NCI-H526 (cell line): ENCODE results near the gene CCDC92B.
"Not testable (repeated sequence)": the region's sequence is repeated elsewhere in the genome, so short reads cannot be mapped to it uniquely, and the experiment has no call there.

Experiments
- DNase-seq, 2 experiments: peaks; one replicate each; lab custom pipeline; 2025; lab: John Stamatoyannopoulos, UW

The CCDC92B gene

DNA sequence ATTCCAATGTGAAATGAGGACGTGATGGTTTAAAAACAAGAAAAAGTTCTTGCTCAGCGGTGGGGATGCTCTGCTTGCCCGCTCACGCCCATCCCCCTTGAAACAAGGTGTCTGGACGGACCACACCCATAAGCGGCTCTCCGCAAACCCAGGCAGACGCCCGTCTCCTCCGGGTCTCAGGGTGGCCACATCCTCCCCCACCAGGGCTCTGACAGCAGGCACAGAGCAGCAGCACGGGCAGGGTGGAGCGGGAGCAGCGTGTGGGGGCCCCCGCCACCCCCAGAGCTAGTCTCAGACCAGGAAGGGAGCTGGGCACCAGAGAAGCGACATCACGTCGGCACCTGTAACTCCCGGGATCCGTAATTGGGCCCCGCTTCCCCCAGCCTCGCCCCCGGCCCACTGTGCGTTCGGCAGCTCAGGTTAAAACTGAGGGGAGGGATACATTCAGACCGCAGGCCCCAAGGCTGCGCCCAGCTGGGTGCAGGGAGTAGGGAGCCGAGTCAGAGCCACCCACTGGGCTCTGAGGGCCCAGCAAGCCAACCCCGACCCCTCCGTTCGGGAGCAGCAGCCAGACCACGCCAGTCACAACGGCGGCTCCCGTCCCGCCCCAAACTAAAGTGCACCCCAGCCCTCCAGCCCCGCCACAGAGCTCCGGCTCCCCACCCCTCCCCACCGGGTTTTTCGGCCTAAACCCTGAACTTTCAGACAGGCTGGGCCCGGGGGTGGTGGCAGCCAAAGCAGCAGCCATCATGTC, 59.9 kb downstream of the CCDC92B start:
- DNase-seq: peak in 1 of 2 experiments; percentile 51

- DNase-seq: no peak
Observed at GRCh38 chr17:2688351-2689342, 60.8 kb downstream of the CCDC92B start.

DNA sequence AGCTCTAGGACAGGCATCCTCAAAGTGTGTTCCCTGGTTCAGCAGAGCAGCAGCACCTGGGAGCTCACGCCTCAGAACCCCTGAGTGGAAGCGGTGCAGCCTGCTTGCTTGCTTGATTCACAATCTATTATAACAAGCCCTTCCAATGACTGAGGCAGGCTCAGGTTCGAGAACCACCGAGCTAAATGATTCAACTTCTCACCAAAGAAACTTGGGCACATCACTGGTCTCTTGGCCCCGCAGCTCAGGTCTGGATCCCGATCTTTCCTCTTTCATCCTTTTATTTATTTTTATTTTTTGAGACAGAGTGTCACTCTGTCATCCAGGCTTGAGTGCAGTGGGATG, 62.4 kb downstream of the CCDC92B start:
- no peak for DNase-seq

GRCh38 chr17:2685696-2686095, 63.8 kb downstream of the CCDC92B start:
- DNase-seq: no peak

DNA sequence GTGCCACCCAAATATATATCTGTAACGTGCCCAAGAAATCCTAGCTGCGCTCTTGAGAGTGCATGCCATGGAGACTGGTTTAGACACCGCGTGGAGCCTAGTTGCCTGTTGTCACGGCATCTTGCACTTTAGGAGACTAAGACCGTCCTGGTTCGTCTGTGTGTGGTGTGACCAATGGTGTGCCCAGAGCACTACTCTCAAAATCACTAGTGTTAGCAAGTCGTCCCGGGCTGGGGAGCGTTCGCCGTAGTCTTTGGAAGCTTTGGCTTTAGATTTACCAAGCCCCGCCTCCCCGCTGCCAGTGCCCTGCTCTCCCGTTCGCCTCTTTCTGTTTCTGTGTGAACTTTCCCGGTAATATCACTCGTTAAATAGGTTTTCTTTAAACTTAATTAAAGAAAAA, 64.9 kb downstream of the CCDC92B start:
- DNase-seq: no peak

DNA sequence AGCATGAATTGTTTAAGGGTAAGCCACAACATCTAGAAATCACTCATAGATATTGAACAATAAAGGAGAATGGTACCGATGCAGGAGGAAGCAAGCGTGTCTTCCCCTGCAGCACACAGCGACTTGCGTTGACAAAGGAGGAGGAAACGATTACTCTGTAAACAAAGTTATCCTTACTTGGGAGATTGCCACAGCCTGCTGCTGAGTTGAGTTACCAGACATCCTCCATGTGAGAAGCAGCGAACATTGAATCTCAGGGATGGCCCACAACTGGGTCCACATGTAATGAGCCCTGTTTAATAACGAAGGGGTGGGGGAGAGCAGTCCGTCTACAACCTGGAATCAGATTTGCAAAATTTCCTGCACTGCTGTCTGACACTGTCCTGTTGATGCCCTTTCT, 65.5 kb downstream of the CCDC92B start:
- no peak for DNase-seq

- DNase-seq: no peak
Observed at GRCh38 chr17:2682176-2682938, 67.1 kb downstream of the CCDC92B start.

DNA sequence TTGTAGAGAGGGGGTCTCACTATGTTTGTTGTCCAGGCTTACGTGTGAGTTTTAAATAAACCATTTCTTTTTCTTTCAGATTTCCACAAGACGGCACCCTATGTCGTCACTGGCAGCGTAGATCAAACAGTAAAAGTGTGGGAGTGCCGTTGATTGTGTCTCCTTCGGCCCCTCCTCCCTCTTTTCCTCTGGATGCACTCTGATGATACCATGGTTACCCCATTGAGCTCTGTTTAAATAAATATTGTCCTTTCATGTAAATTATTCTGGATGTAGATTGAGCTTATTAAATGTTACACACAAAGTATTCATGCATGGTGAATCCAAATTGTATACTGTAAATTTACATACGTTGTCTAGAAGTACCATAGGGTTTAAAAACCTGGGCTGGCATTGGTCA, 67.8 kb downstream of the CCDC92B start:
- DNase-seq: peak; percentile 57 to 58

DNA sequence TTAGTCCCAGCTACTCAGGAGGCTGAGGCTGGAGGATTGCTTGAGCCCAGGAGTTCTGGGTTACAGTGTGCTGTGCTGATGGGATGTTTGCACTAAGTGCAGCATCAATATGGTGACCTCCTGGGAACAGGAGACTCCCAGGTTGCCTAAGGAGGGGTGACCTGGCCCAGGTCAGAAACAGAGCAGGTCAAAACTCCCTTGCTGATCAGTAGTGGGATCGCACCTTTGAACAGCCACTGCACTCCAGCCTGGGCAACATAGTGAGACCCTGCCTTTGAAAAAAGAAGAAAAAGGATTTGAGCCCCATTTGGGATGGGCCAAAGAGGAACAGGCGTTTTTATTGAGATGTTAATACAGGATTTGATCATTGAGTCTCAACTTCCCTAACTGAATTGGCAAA, 68.5 kb downstream of the CCDC92B start:
- DNase-seq: no peak

DNA sequence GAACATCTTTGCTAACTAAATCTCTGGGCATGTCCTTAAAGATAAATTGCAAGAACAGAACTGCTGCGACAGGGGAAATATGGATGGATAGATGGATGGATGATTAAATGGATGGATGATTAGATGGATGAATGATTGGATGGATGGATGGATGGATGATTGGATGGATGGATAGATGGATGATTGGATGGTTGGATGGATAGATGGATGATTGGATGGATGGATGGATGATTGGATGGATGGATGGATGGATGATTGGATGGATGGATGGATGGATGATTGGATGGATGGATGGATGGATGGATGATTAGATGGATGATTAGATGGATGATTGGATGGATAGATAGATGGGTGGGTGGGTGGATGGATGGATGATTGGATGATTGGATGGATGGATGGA, 70.2 kb downstream of the CCDC92B start:
- DNase-seq: not testable (repeated sequence)
